H1 (cell line): ENCODE results near the gene NUP188. TPM values are rescaled to one million over a fixed set of nuclear protein-coding genes. Genes with fewer than 3 reads are reported as not detected.
A peak's percentile ranks its signal among the peaks of the same experiment; 100 is the strongest.

Source experiments
- CTCF ChIA-PET: fragments of 300-600 bp; sonication (Branson Sonifier 250); formaldehyde crosslinking; loops from one replicate; lab custom pipeline; 2021; ENCODE audit not compliant: partially characterized antibody; lab: Charles Lee
- POLR2A ChIA-PET: fragments of 300-600 bp; sonication (Branson Sonifier 250); formaldehyde crosslinking; loops from one replicate; lab custom pipeline; 2021; ENCODE audit warnings: inconsistent platforms; ENCODE audit not compliant: partially characterized antibody; lab: Charles Lee
- DNase-seq, 2 experiments: peaks; one replicate each; pipeline versions ENCODE4 v3.0.0 to v3.0.0-alpha.2; 2010 to 2022; ENCODE audit warnings: low spot score in 2 of 2, low read depth in 1 of 2, mixed read lengths in 1 of 2
- FAIRE-seq: peaks from 2 replicates; lab custom pipeline; 2011; peaks lifted over from hg19 to GRCh38; lab: Jason Lieb, UNC
- H2AFZ ChIP-seq: 2 replicates; pipeline ENCODE4 v1.8.1; 2012; ENCODE audit warnings: low read length, inconsistent platforms
- H2AK5ac ChIP-seq: 2 replicates; pipeline ENCODE4 v1.6.1; 2013; ENCODE audit warnings: low read depth, low read length
- H2BK120ac ChIP-seq: replicated peaks from 2 replicates; pipeline ENCODE3; 2013; ENCODE audit warnings: low read depth, low read length, inconsistent platforms
- H2BK12ac ChIP-seq: 2 replicates; pipeline ENCODE4 v1.6.1; 2013; ENCODE audit warnings: low read depth, low read length
- H2BK15ac ChIP-seq: 2 replicates; pipeline ENCODE4 v1.6.1; 2013; ENCODE audit warnings: low read length
- H2BK20ac ChIP-seq: 2 replicates; pipeline ENCODE4 v1.6.1; 2013; ENCODE audit warnings: low read length
- H2BK5ac ChIP-seq: 2 replicates; pipeline ENCODE4 v1.6.1; 2013; ENCODE audit warnings: low read depth, low read length
- H3K14ac ChIP-seq: 2 replicates; pipeline ENCODE4 v1.6.1; 2013; ENCODE audit warnings: inconsistent platforms; ENCODE audit not compliant: insufficient read length
- H3K18ac ChIP-seq: 2 replicates; pipeline ENCODE4 v1.6.1; 2013; ENCODE audit warnings: low read length; ENCODE audit errors: extremely low read depth
- H3K23ac ChIP-seq: 2 replicates; pipeline ENCODE4 v1.6.1; 2013; ENCODE audit warnings: inconsistent platforms; ENCODE audit not compliant: insufficient read length
- H3K23me2 ChIP-seq: 2 replicates; pipeline ENCODE4 v1.6.1; 2013; ENCODE audit warnings: low read depth, low read length
- H3K27ac ChIP-seq: 2 replicates; pipeline ENCODE4 v1.6.1; 2011; ENCODE audit warnings: low read depth, low read length, inconsistent platforms
- H3K27me3 ChIP-seq, 4 experiments: replicated peaks in 1 of 4; 1 replicate in 1 of 4; 2 replicates in 3 of 4; pipeline versions ENCODE4 v1.6.1 to v1.8.1; 2011 to 2013; ENCODE audit warnings: low read length in 3 of 4, mild to moderate bottlenecking in 3 of 4, inconsistent platforms in 2 of 4, mixed read lengths in 2 of 4, moderate library complexity in 1 of 4; ENCODE audit not compliant: control insufficient read depth in 3 of 4, insufficient read depth in 3 of 4; ENCODE audit errors: extremely low read depth in 1 of 4
- H3K36me3 ChIP-seq, 4 experiments: 2 replicates each; pipeline versions ENCODE4 v1.6.1 to v1.8.1; 2011 to 2013; ENCODE audit warnings: mild to moderate bottlenecking in 4 of 4, low read length in 3 of 4, moderate library complexity in 2 of 4, control low read depth in 1 of 4, inconsistent platforms in 1 of 4; ENCODE audit not compliant: insufficient read depth in 4 of 4, control insufficient read depth in 2 of 4
- H3K4ac ChIP-seq: replicated peaks from 2 replicates; pipeline ENCODE3; 2013; ENCODE audit warnings: low read length, low read depth, mixed read lengths, inconsistent platforms; ENCODE audit not compliant: insufficient read length
- H3K4me1 ChIP-seq, 4 experiments: replicated peaks in 1 of 4; 1 replicate in 1 of 4; 2 replicates in 3 of 4; pipeline versions ENCODE4 v1.6.1 to v1.8.1; 2011 to 2013; ENCODE audit warnings: low read length in 3 of 4, inconsistent platforms in 2 of 4, mixed read lengths in 1 of 4; ENCODE audit not compliant: insufficient read depth in 4 of 4, control insufficient read depth in 3 of 4
- H3K4me2 ChIP-seq, 2 experiments: 2 replicates each; pipeline versions ENCODE4 v1.6.1 to v1.8.1; 2011 to 2013; ENCODE audit warnings: low read depth in 2 of 2, low read length in 2 of 2, control low read depth in 1 of 2, inconsistent platforms in 1 of 2, mild to moderate bottlenecking in 1 of 2; ENCODE audit not compliant: insufficient read depth in 1 of 2
- H3K4me3 ChIP-seq, 4 experiments: fragments of 200-600, 300-600 bp in 1 of 4; sonication (generic), shearing (Covaris generic), sonication (Bioruptor Twin) in 1 of 4; 2 replicates each; pipeline versions ENCODE4 v1.5.1 to v1.8.1; 2011 to 2016; ENCODE audit warnings: low read length in 4 of 4, low read depth in 3 of 4, control low read depth in 2 of 4, inconsistent platforms in 2 of 4, mild to moderate bottlenecking in 2 of 4, mixed read lengths in 1 of 4, moderate library complexity in 1 of 4; ENCODE audit not compliant: insufficient read depth in 2 of 4; ENCODE audit errors: extremely low read depth in 1 of 4
- H3K56ac ChIP-seq: replicated peaks from 2 replicates; pipeline ENCODE3; 2013; ENCODE audit warnings: low read depth, mild to moderate bottlenecking, mixed read lengths, low read length, inconsistent platforms; ENCODE audit not compliant: insufficient read length
- H3K79me1 ChIP-seq: 2 replicates; pipeline ENCODE4 v1.6.1; 2013; ENCODE audit warnings: low read depth, low read length, control low read depth
- H3K79me2 ChIP-seq, 2 experiments: 2 replicates each; pipeline versions ENCODE4 v1.6.1 to v1.8.1; 2012 to 2013; ENCODE audit warnings: low read length in 2 of 2, mild to moderate bottlenecking in 2 of 2, inconsistent platforms in 1 of 2; ENCODE audit not compliant: insufficient read depth in 2 of 2, control insufficient read depth in 1 of 2
- H3K9ac ChIP-seq, 4 experiments: replicated peaks in 1 of 4; 1 replicate in 1 of 4; 2 replicates in 3 of 4; pipeline versions ENCODE4 v1.6.1 to v1.8.1; 2011 to 2013; ENCODE audit warnings: low read depth in 3 of 4, low read length in 3 of 4, control low read depth in 2 of 4, mild to moderate bottlenecking in 2 of 4, moderate library complexity in 2 of 4, inconsistent platforms in 1 of 4; ENCODE audit errors: extremely low read depth in 1 of 4
- H3K9me3 ChIP-seq, 2 experiments: 2 replicates each; pipeline versions ENCODE4 v1.6.1 to v1.8.1; 2012 to 2013; ENCODE audit warnings: mild to moderate bottlenecking in 2 of 2, moderate library complexity in 2 of 2, control low read depth in 1 of 2, inconsistent platforms in 1 of 2, low read depth in 1 of 2, low read length in 1 of 2, mixed read lengths in 1 of 2; ENCODE audit not compliant: insufficient read depth in 2 of 2
- H4K20me1 ChIP-seq, 2 experiments: replicated peaks in 1 of 2; 2 replicates each; pipeline versions ENCODE3 to v1.8.1; 2011 to 2013; ENCODE audit warnings: inconsistent platforms in 2 of 2, low read length in 2 of 2, mild to moderate bottlenecking in 1 of 2; ENCODE audit not compliant: insufficient read depth in 2 of 2, control insufficient read depth in 1 of 2
- H4K5ac ChIP-seq: 2 replicates; pipeline ENCODE4 v1.6.1; 2013; ENCODE audit warnings: low read length, low read depth, mixed read lengths, inconsistent platforms; ENCODE audit not compliant: insufficient read length
- H4K8ac ChIP-seq: 2 replicates; pipeline ENCODE4 v1.8.0; 2013; ENCODE audit warnings: mild to moderate bottlenecking, moderate library complexity, low read length, inconsistent platforms; ENCODE audit not compliant: insufficient read depth; ENCODE audit errors: extremely low read depth
- H4K91ac ChIP-seq: replicated peaks from 2 replicates; pipeline ENCODE3; 2013; ENCODE audit warnings: low read length, mixed read lengths, inconsistent platforms; ENCODE audit not compliant: insufficient read length
- KDM5A ChIP-seq: fragments of 200-600 bp; IDR thresholded peaks from 2 replicates; pipeline ENCODE4 v1.7.1; 2012; ENCODE audit warnings: mild to moderate bottlenecking, low read length, inconsistent platforms, mixed read lengths
- POLR2A ChIP-seq, 2 experiments: IDR thresholded peaks; 1 replicate in 1 of 2; 2 replicates in 1 of 2; pipeline ENCODE4 v1.6.1; 2011; ENCODE audit warnings: low read depth in 2 of 2, low read length in 2 of 2, mild to moderate bottlenecking in 2 of 2; ENCODE audit errors: control extremely low read depth in 1 of 2
- WGBS, 2 experiments: shearing (Covaris generic) in 1 of 2; methylation state at CpG; one replicate each; pipeline versions ENCODE4 v1.1.6 to v1.1.7; 2013 to 2015; ENCODE audit warnings: low lambda C conversion rate in 2 of 2, mixed read lengths in 2 of 2, inconsistent platforms in 1 of 2, low coverage in 1 of 2, missing lambda C conversion rate in 1 of 2; ENCODE audit not compliant: insufficient replicate concordance in 2 of 2, insufficient coverage in 1 of 2, insufficient read length in 1 of 2; ENCODE audit errors: extremely low coverage in 1 of 2, missing lambda C conversion rate in 1 of 2; 5-methylcytosine and 5-hydroxymethylcytosine counted together
- long read RNA-seq, 2 experiments: library from RNA in 1 of 2; library from capped mRNA in 1 of 2; stranded (forward); transcript quantifications; one replicate each; pipeline ENCODE4 v2.0.0, GENCODE V29; 2021; ENCODE audit warnings: inconsistent platforms in 1 of 2
- polyA minus RNA-seq, 3 experiments: library from RNA; depleted of rRNA, polyadenylated mRNA; stranded (reverse); fragments of >200 nt; gene quantifications; 1 replicate in 2 of 3; 2 replicates in 1 of 3; pipeline ENCODE4 v1.2.3, GENCODE V29; 2011
- polyA plus RNA-seq, 7 experiments: library from polyadenylated mRNA; depleted of rRNA in 3 of 7; stranded (reverse) in 5 of 7; unstranded in 2 of 7; fragments of >200 nt in 5 of 7; fragments of 200-250 nt in 2 of 7; gene quantifications; 1 replicate in 5 of 7; 2 replicates in 1 of 7; 4 replicates in 1 of 7; pipeline versions ENCODE4 v1.2.1 to v1.2.3, GENCODE V29; 2011 to 2013; ENCODE audit warnings: missing spikeins in 2 of 7, mixed read lengths in 2 of 7
- total RNA-seq: library from RNA; stranded (reverse); fragmentation: NEBNext Ultra II Directional; extraction: Animal tissue kit (Norgen Biotek cat#: 25700); gene quantifications from 2 replicates; pipeline ENCODE4 v1.2.1, GENCODE V29; 2021

NUP188 gene, protein sequence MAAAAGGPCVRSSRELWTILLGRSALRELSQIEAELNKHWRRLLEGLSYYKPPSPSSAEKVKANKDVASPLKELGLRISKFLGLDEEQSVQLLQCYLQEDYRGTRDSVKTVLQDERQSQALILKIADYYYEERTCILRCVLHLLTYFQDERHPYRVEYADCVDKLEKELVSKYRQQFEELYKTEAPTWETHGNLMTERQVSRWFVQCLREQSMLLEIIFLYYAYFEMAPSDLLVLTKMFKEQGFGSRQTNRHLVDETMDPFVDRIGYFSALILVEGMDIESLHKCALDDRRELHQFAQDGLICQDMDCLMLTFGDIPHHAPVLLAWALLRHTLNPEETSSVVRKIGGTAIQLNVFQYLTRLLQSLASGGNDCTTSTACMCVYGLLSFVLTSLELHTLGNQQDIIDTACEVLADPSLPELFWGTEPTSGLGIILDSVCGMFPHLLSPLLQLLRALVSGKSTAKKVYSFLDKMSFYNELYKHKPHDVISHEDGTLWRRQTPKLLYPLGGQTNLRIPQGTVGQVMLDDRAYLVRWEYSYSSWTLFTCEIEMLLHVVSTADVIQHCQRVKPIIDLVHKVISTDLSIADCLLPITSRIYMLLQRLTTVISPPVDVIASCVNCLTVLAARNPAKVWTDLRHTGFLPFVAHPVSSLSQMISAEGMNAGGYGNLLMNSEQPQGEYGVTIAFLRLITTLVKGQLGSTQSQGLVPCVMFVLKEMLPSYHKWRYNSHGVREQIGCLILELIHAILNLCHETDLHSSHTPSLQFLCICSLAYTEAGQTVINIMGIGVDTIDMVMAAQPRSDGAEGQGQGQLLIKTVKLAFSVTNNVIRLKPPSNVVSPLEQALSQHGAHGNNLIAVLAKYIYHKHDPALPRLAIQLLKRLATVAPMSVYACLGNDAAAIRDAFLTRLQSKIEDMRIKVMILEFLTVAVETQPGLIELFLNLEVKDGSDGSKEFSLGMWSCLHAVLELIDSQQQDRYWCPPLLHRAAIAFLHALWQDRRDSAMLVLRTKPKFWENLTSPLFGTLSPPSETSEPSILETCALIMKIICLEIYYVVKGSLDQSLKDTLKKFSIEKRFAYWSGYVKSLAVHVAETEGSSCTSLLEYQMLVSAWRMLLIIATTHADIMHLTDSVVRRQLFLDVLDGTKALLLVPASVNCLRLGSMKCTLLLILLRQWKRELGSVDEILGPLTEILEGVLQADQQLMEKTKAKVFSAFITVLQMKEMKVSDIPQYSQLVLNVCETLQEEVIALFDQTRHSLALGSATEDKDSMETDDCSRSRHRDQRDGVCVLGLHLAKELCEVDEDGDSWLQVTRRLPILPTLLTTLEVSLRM (N-terminal part only)
- total RNA-seq (95.0 and 111 TPM in 2 replicates), polyA plus RNA-seq (2011; rRNA removed) (90.1 and 107 TPM in 2 replicates), polyA minus RNA-seq (2011; rRNA and poly(A)+ RNA removed) (267 and 345 TPM in 2 replicates)
- polyA plus RNA-seq (2011; cell fraction: cytosol; rRNA removed) = 88.7 TPM
- polyA plus RNA-seq (2011; cell fraction: nucleus; rRNA removed) = 175 TPM
- 60.3 to 76.3 TPM (median 70.1 TPM) in 4 replicates for polyA plus RNA-seq (2012, experiment 1 of 2)
- 29.6 TPM for polyA plus RNA-seq (2012, experiment 2 of 2)
- polyA plus RNA-seq (2013, experiment 1 of 2) = 36.8 TPM
- polyA plus RNA-seq (2013, experiment 2 of 2) = 33.8 TPM
- polyA minus RNA-seq (2011; cell fraction: cytosol; rRNA and poly(A)+ RNA removed) = 92.6 TPM
- polyA minus RNA-seq (2011; cell fraction: nucleus; rRNA and poly(A)+ RNA removed) = 136 TPM
- long read RNA-seq, experiment 1, full-length matches to known transcripts = 3 of 93 reads
- long read RNA-seq, experiment 1, partial matches to known transcripts = 76 of 93 reads
- long read RNA-seq, experiment 1, other reads (novel, unspliced or antisense) = 14 of 93 reads
- long read RNA-seq, experiment 2, partial matches to known transcripts = 3 of 4 reads
- long read RNA-seq, experiment 2, other reads (novel, unspliced or antisense) = 1 of 4 reads

GRCh38 chr9:128947527-128948301, at the start of gene NUP188, which contains the start of gene DOLK:
NUP188 (plus strand) TSS chr9:128947699; CDS start chr9:128947720, 21 bp downstream.
DOLK (minus strand) TSS chr9:128947603; CDS start chr9:128947303, 300 bp downstream.
- Histone ChIP-seq H3K56ac (peak within 1 kb of the TSS; percentile 95), H4K5ac (peak within 1 kb of the TSS; percentile 95), H4K20me1 (peaks cover 0 to 1% of the 10 kb centered on the region in 2 experiments), H3K9me3 (no peaks in the 10 kb centered on the region), H3K79me2 (peaks cover 0 to 17% of the 10 kb centered on the region in 2 experiments; a peak in 1 of 4 replicates), H2BK15ac (no peak within 1 kb of the TSS), H3K79me1 (peaks cover 10% of the 10 kb centered on the region), H3K27me3 (no peaks in the 10 kb centered on the region), H2BK12ac (0 out of 2 replicates have a peak within 1 kb of the TSS, but pooled peaks have one; percentile 33), H2AK5ac (peak within 1 kb of the TSS; percentile 86; the same call in 1 of the 2 replicates), H3K27ac (peak within 1 kb of the TSS; percentile 78), H4K91ac (peak within 1 kb of the TSS; percentile 91), H2BK20ac (no peak within 1 kb of the TSS), H3K4me2 (peak within 1 kb of the TSS; percentile 87 to 92), H3K23ac (no peak within 1 kb of the TSS), H4K8ac (peak within 1 kb of the TSS; percentile 97), H3K36me3 (peaks cover 0 to 31% (median 7%) of the 10 kb centered on the region in 4 experiments; a peak in 5 of 8 replicates), H2BK5ac (peak within 1 kb of the TSS; percentile 89), H3K4me3 (peak within 1 kb of the TSS; percentile 74 to 96 (median 92)), H3K9ac (peak within 1 kb of the TSS; percentile 86 to 93 (median 89)), H3K4me1 (peaks cover 0 to 9% (median 6%) of the 10 kb centered on the region in 4 experiments; a peak in 3 of 7 replicates), H3K18ac (peak within 1 kb of the TSS; percentile 97), H3K14ac (no peak within 1 kb of the TSS), H2AFZ (peak within 1 kb of the TSS; percentile 70; the same call in 1 of the 2 replicates), H3K4ac (peak within 1 kb of the TSS; percentile 85), H2BK120ac (peak within 1 kb of the TSS; percentile 43), H3K23me2 (peaks cover 13% of the 10 kb centered on the region)
- no peak for FAIRE-seq
- peak; percentile 67 to 100 for DNase-seq
- ChIA-PET CTCF (interaction anchor here (1.0 kb wide), 1 partner anchor 19 kb away, joined by 5 read pairs; no protein-coding TSS in a partner anchor), POLR2A (interaction anchor here (0.7 to 2.1 kb wide), 5 partner anchors 9 to 395 kb away, joined by 3 to 6 read pairs (median 3); partner anchors contain the start of gene SPTAN1)
- WGBS, 2 experiments = 4% methylated on average over 43 of the region's 86 CpGs; no CpG with 5 or more reads in 1 of the 2 experiments
- TF ChIP-seq KDM5A (0 out of 2 replicates have a peak, but pooled peaks have one; percentile 83), POLR2A (IDR thresholded peaks at IDR 0.05; ENCODE audit: control extremely low read depth in 1 of 2, low read depth in 2 of 2, low read length in 2 of 2) (peak; percentile 85 to 90)
